Activated B cell treated with CpG ODN at 0.5 μM for 24 hours (primary cell): ENCODE data around the gene TSBP1. TPM values are rescaled to one million over a fixed set of nuclear protein-coding genes. Genes with fewer than 3 reads are reported as not detected.
A peak's percentile ranks its signal among the peaks of the same experiment; 100 is the strongest.
"Not testable (repeated sequence)": the region's sequence is repeated elsewhere in the genome, so short reads cannot be mapped to it uniquely, and the experiment has no call there.

Experiments
- ATAC-seq: fragments of 200-7000 bp; cut with Tn5 transposase; one replicate; pipeline ENCODE4 v1.10.0; 2021; ENCODE audit warnings: low read depth, mild to moderate bottlenecking, moderate library complexity
- CTCF ChIA-PET: fragments of 350-600 bp; sonication (Branson Sonifier 250); formaldehyde crosslinking; loops from one replicate; lab custom pipeline; 2021; ENCODE audit warnings: antibody characterized with exemption; lab: Charles Lee
- POLR2A ChIA-PET: fragments of 350-600 bp; sonication (Branson Sonifier 250); formaldehyde crosslinking; loops from one replicate; lab custom pipeline; 2021; ENCODE audit warnings: antibody characterized with exemption; lab: Charles Lee
- DNase-seq: peaks from one replicate; pipeline ENCODE4 v3.0.0; 2022
- H3K27ac Mint-ChIP-seq: one replicate; pipeline ENCODE4 v1.8.0; 2020; ENCODE audit warnings: mixed read lengths
- H3K27me3 Mint-ChIP-seq: one replicate; pipeline ENCODE4 v1.8.0; 2021; ENCODE audit warnings: mixed read lengths
- H3K36me3 Mint-ChIP-seq: one replicate; pipeline ENCODE4 v1.8.0; 2021; ENCODE audit warnings: low read depth, mixed read lengths
- H3K4me1 Mint-ChIP-seq: one replicate; pipeline ENCODE4 v1.8.0; 2021; ENCODE audit warnings: mixed read lengths
- H3K4me3 Mint-ChIP-seq: one replicate; pipeline ENCODE4 v1.8.0; 2020; ENCODE audit warnings: mild to moderate bottlenecking, mixed read lengths
- H3K9me3 Mint-ChIP-seq: one replicate; pipeline ENCODE4 v1.8.0; 2020; ENCODE audit warnings: mixed read lengths
- intact Hi-C: fragments of 100-400 bp; cut with micrococcal nuclease; formaldehyde crosslinking; loops from one replicate; pipeline ENCODE4 v1.15.1; 2024
- total RNA-seq: library from RNA; stranded (reverse); gene quantifications from 2 replicates; pipeline ENCODE4 v1.2.3, GENCODE V29; 2022
- TF ChIP-seq, protein P1 (sequence below): fragments of 200-600 bp; IDR thresholded peaks from one replicate; pipeline ENCODE4 v1.8.0; 2022; ENCODE audit warnings: antibody characterized with exemption, mild to moderate bottlenecking

The TSBP1 gene
- total RNA-seq, 1 donor from 2014 or later, result not detected

GRCh38 chr6:32271429-32271828 lies 100.3 kb downstream of the TSBP1 start:
- ChIA-PET POLR2A (interaction anchor here (0.7 to 1.4 kb wide), 11 partner anchors 16 to 582 kb away, joined by 3 to 11 read pairs (median 3); partner anchors contain the start of genes PSMB9 and TAP1), CTCF (interaction anchor here (0.7 to 2.0 kb wide), 6 partner anchors 15 to 513 kb away, joined by 3 to 12 read pairs (median 5); no protein-coding TSS in a partner anchor)
- Mint-ChIP-seq H3K9me3 (peaks cover 11% of the 10 kb centered on the region), H3K27me3 (no peaks in the 10 kb centered on the region), H3K4me1 (peaks cover 77% of the 10 kb centered on the region), H3K36me3 (peaks cover 13% of the 10 kb centered on the region), H3K27ac (peak overlapping the region; percentile 83), H3K4me3 (peak overlapping the region; percentile 69)
- ATAC-seq (peak; percentile 61), DNase-seq (no peak)
- intact Hi-C loops, result loop anchor here (1.0 to 5.0 kb wide), 3 partner anchors 16 to 55 kb away; no protein-coding TSS in a partner anchor
- TF ChIP-seq, protein P1, sequence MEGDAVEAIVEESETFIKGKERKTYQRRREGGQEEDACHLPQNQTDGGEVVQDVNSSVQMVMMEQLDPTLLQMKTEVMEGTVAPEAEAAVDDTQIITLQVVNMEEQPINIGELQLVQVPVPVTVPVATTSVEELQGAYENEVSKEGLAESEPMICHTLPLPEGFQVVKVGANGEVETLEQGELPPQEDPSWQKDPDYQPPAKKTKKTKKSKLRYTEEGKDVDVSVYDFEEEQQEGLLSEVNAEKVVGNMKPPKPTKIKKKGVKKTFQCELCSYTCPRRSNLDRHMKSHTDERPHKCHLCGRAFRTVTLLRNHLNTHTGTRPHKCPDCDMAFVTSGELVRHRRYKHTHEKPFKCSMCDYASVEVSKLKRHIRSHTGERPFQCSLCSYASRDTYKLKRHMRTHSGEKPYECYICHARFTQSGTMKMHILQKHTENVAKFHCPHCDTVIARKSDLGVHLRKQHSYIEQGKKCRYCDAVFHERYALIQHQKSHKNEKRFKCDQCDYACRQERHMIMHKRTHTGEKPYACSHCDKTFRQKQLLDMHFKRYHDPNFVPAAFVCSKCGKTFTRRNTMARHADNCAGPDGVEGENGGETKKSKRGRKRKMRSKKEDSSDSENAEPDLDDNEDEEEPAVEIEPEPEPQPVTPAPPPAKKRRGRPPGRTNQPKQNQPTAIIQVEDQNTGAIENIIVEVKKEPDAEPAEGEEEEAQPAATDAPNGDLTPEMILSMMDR, result no peak

DNA sequence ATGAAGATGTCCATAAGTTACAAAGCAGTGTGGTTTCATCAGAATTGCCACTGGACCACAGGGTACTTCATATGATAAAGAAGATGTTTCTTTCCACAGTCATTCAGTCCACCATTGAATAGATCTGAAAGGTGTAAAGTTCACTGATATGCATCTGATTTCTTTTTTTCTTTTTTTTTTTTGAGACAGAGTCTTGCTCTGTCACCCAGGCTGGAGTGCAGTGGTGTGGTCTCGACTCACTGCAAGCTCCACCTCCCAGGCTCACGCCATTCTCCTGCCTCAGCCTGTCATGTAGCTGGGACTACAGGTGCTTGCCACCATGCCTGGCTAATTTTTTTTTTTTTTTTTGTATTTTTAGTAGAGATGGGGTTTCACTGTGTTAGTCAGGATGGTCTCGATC lies 103.2 kb downstream of the TSBP1 start:
- Mint-ChIP-seq H3K4me1 (peaks cover 75% of the 10 kb centered on the region), H3K27ac (peak overlapping the region; percentile 87), H3K4me3 (peak overlapping the region; percentile 48), H3K36me3 (peaks cover 20% of the 10 kb centered on the region), H3K9me3 (peaks cover 11% of the 10 kb centered on the region)
- DNase-seq, intact Hi-C loops, H3K27me3 Mint-ChIP-seq: not testable (repeated sequence)
- CTCF ChIA-PET, result interaction anchor here (2.8 kb wide), 1 partner anchor 13 kb away, joined by 21 read pairs; no protein-coding TSS in a partner anchor
- peak; percentile 78 for ATAC-seq
- POLR2A ChIA-PET, result interaction anchor here (0.7 to 2.4 kb wide), 10 partner anchors 13 to 396 kb away, joined by 3 to 24 read pairs (median 4); partner anchors contain the start of gene PBX2

GRCh38 chr6:32267035-32267434 lies 104.7 kb downstream of the TSBP1 start:
- POLR2A ChIA-PET, result interaction anchor here (2.0 to 2.4 kb wide), 2 partner anchors 11 to 76 kb away, joined by 7 to 24 read pairs; partner anchors contain the start of gene PBX2
- peak overlapping the region; percentile 72 for H3K4me3 Mint-ChIP-seq

GRCh38 chr6:32257262-32257661 lies 114.4 kb downstream of the TSBP1 start:
- H3K4me3 Mint-ChIP-seq, H3K27ac Mint-ChIP-seq, ATAC-seq, H3K27me3 Mint-ChIP-seq, DNase-seq, H3K9me3 Mint-ChIP-seq: not testable (repeated sequence)
- CTCF ChIA-PET, result interaction anchor here (0.6 kb wide), 1 partner anchor 9 kb away, joined by 6 read pairs; no protein-coding TSS in a partner anchor
- peaks cover 79% of the 10 kb centered on the region for H3K4me1 Mint-ChIP-seq
- peaks cover 16% of the 10 kb centered on the region for H3K36me3 Mint-ChIP-seq
- POLR2A ChIA-PET, result interaction anchor here (2.5 to 3.0 kb wide), 2 partner anchors 11 to 70 kb away, joined by 16 to 24 read pairs; no protein-coding TSS in a partner anchor
- intact Hi-C loops, result loop anchor here (5.0 kb wide), 1 partner anchor 85 kb away; no protein-coding TSS in a partner anchor

More at GRCh38 chr6:32267035-32267434, 104.7 kb downstream of the TSBP1 start:
- Mint-ChIP-seq H3K27ac (peak overlapping the region; percentile 87), H3K4me1 (peaks cover 61% of the 10 kb centered on the region), H3K36me3 (peaks cover 26% of the 10 kb centered on the region), H3K27me3 (no peaks in the 10 kb centered on the region), H3K9me3 (peaks cover 4% of the 10 kb centered on the region)
- DNase-seq (no peak), ATAC-seq (peak; percentile 25)
- CTCF ChIA-PET, result interaction anchor here (2.8 kb wide), 1 partner anchor 12 kb away, joined by 21 read pairs; no protein-coding TSS in a partner anchor
- TF ChIP-seq, protein P1, result no peak
- intact Hi-C loops, result no loop called here

- intact Hi-C loops, result loop anchor here (1.0 to 5.0 kb wide), 4 partner anchors 16 to 87 kb away; no protein-coding TSS in a partner anchor
- ChIA-PET POLR2A (interaction anchor here (0.6 to 3.0 kb wide), 17 partner anchors 9 to 1044 kb away, joined by 3 to 24 read pairs (median 4); partner anchors contain the start of genes GPSM3, PBX2, PSMB9 and TAP1), CTCF (interaction anchor here (0.6 to 2.7 kb wide), 18 partner anchors 10 to 613 kb away, joined by 3 to 21 read pairs (median 4); partner anchors contain the start of gene TAP2)
- ATAC-seq (peak; percentile 79), DNase-seq (peak; percentile 54)
- Mint-ChIP-seq H3K36me3 (peaks cover 11% of the 10 kb centered on the region), H3K4me1 (peaks cover 77% of the 10 kb centered on the region), H3K27me3 (no peaks in the 10 kb centered on the region), H3K9me3 (no peaks in the 10 kb centered on the region), H3K4me3 (peak overlapping the region; percentile 84), H3K27ac (peak overlapping the region; percentile 92)
- TF ChIP-seq, protein P1, result peak; percentile 39
Observed at GRCh38 chr6:32255199-32256153, 116.2 kb downstream of the TSBP1 start.
